PC-9 (cell line): ENCODE data around the gene UBQLN3.

Experiments
- CTCF ChIP-seq: fragments of 200-600 bp; sonication (generic); conservative IDR thresholded peaks from 2 replicates; pipeline ENCODE4 v1.6.1; 2017; ENCODE audit warnings: mixed run types, antibody characterized with exemption, mild to moderate bottlenecking, moderate library complexity
- EZH2 ChIP-seq: fragments of 200-600 bp; sonication (generic); IDR thresholded peaks from 2 replicates; pipeline ENCODE4 v1.8.0; 2017; ENCODE audit warnings: antibody characterized with exemption, low read depth

DNA sequence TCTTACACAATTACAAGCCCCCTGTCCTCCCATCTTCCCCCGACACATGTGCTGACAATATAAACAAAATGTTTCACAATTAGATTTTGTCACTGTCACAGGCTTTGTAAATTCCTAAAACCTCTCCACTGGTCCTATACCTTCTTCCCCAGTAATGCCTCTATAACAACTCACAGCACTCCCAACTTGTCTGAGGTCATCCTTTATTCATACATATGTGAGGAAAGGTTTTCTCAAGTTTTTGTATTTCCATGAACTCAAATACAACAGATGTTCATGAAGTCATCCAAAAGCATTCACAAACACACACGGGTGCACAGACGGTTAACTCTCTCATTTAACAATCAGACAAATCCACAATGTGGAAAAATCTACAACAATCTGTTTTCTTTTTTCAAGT is 36.7 kb upstream of the UBQLN3 start:
- TF ChIP-seq CTCF = no peak
- no peak for TF ChIP-seq EZH2
